Trophoblast cell (in vitro differentiated cells and primary cell): Measurements from ENCODE around the gene KANK4.

Experiments
- DNase-seq, 2 donors: peaks; one replicate each; pipeline ENCODE4 v3.0.0-alpha.2; 2016
- H2AFZ ChIP-seq: 2 replicates; pipeline ENCODE4 v1.6.1; 2013; ENCODE audit warnings: low read length, moderate library complexity, mild to moderate bottlenecking; ENCODE audit not compliant: insufficient read depth, poor library complexity
- H2AK5ac ChIP-seq: 2 replicates; pipeline ENCODE4 v1.6.1; 2013; ENCODE audit warnings: mild to moderate bottlenecking, low read length
- H2BK120ac ChIP-seq: 2 replicates; pipeline ENCODE4 v1.6.1; 2013; ENCODE audit warnings: low read length, mild to moderate bottlenecking, moderate library complexity; ENCODE audit not compliant: insufficient read depth, poor library complexity
- H2BK12ac ChIP-seq: 2 replicates; pipeline ENCODE4 v1.6.1; 2013; ENCODE audit warnings: mild to moderate bottlenecking, low read length, moderate library complexity
- H2BK5ac ChIP-seq: 2 replicates; pipeline ENCODE4 v1.6.1; 2013; ENCODE audit warnings: low read length, low read depth, moderate library complexity, mild to moderate bottlenecking; ENCODE audit not compliant: poor library complexity
- H3K14ac ChIP-seq: 2 replicates; pipeline ENCODE4 v1.6.1; 2013; ENCODE audit warnings: mild to moderate bottlenecking, low read length
- H3K18ac ChIP-seq: 2 replicates; pipeline ENCODE4 v1.6.1; 2013; ENCODE audit warnings: mild to moderate bottlenecking, low read length
- H3K23ac ChIP-seq: 2 replicates; pipeline ENCODE4 v1.6.1; 2013; ENCODE audit warnings: low read length
- H3K27ac ChIP-seq: 2 replicates; pipeline ENCODE4 v1.5.1; 2013; ENCODE audit warnings: low read depth, mild to moderate bottlenecking, inconsistent platforms, low read length, moderate library complexity
- H3K27me3 ChIP-seq: 2 replicates; pipeline ENCODE4 v1.6.1; 2013; ENCODE audit warnings: inconsistent platforms, mild to moderate bottlenecking, low read length, moderate library complexity; ENCODE audit not compliant: insufficient read depth
- H3K36me3 ChIP-seq, 2 experiments: 1 replicate in 1 of 2; 2 replicates in 1 of 2; pipeline ENCODE4 v1.6.1; 2013; ENCODE audit warnings: low read length in 2 of 2, mild to moderate bottlenecking in 2 of 2, moderate library complexity in 1 of 2; ENCODE audit not compliant: insufficient read depth in 2 of 2, control insufficient read depth in 1 of 2
- H3K4ac ChIP-seq: 2 replicates; pipeline ENCODE4 v1.6.1; 2013; ENCODE audit warnings: low read depth, mild to moderate bottlenecking, low read length, moderate library complexity
- H3K4me1 ChIP-seq, 2 experiments: 1 replicate in 1 of 2; 2 replicates in 1 of 2; pipeline ENCODE4 v1.6.1; 2013; ENCODE audit warnings: low read length in 2 of 2, mild to moderate bottlenecking in 2 of 2, moderate library complexity in 1 of 2; ENCODE audit not compliant: insufficient read depth in 2 of 2, control insufficient read depth in 1 of 2
- H3K4me2 ChIP-seq: 2 replicates; pipeline ENCODE4 v1.6.1; 2013; ENCODE audit warnings: inconsistent platforms, mild to moderate bottlenecking, low read length, moderate library complexity
- H3K4me3 ChIP-seq: 2 replicates; pipeline ENCODE4 v1.5.1; 2013; ENCODE audit warnings: mild to moderate bottlenecking, low read depth, low read length, inconsistent platforms
- H3K79me1 ChIP-seq: one replicate; pipeline ENCODE4 v1.6.1; 2013; ENCODE audit warnings: low read length
- H3K79me2 ChIP-seq: 2 replicates; pipeline ENCODE4 v1.6.1; 2013; ENCODE audit warnings: low read length, mild to moderate bottlenecking; ENCODE audit not compliant: control insufficient read depth, insufficient read depth, poor library complexity
- H3K9ac ChIP-seq: 2 replicates; pipeline ENCODE4 v1.6.1; 2013; ENCODE audit warnings: mild to moderate bottlenecking, low read length
- H3K9me3 ChIP-seq: 2 replicates; pipeline ENCODE4 v1.6.1; 2013; ENCODE audit warnings: low read depth, mild to moderate bottlenecking, control low read depth, inconsistent platforms, low read length; ENCODE audit not compliant: insufficient read depth
- H4K12ac ChIP-seq: 2 replicates; pipeline ENCODE4 v1.6.1; 2013; ENCODE audit warnings: low read depth, mild to moderate bottlenecking, low read length, moderate library complexity
- H4K8ac ChIP-seq: 2 replicates; pipeline ENCODE4 v1.6.1; 2013; ENCODE audit warnings: low read depth, mild to moderate bottlenecking, low read length, moderate library complexity
- H4K91ac ChIP-seq: one replicate; pipeline ENCODE4 v1.6.1; 2013; ENCODE audit warnings: low read depth, mild to moderate bottlenecking, low read length, moderate library complexity
- WGBS: extraction: QIAGEN DNeasy Blood & Tissue Kit; methylation state at CpG from one replicate; pipeline ENCODE4 v1.1.7; 2013; ENCODE audit warnings: missing lambda C conversion rate; ENCODE audit not compliant: insufficient read length, insufficient coverage; ENCODE audit errors: extremely low coverage; 5-methylcytosine and 5-hydroxymethylcytosine counted together

The KANK4 gene

GRCh38 chr1:62336995-62337705, 17.9 kb upstream of the KANK4 start:
- Histone ChIP-seq H3K4ac (peak overlapping the region; percentile 84), H4K8ac (peak overlapping the region; percentile 86), H3K4me3 (no peak overlapping the region), H4K91ac (peak overlapping the region; percentile 97), H3K23ac (no peak overlapping the region), H4K12ac (peak overlapping the region; percentile 25), H3K79me1 (peaks cover 19% of the 10 kb centered on the region), H3K18ac (peak overlapping the region; percentile 91), H2BK120ac (peak overlapping the region; percentile 98), H3K14ac (peak overlapping the region; percentile 78), H3K36me3 (no peaks in the 10 kb centered on the region), H3K4me2 (no peak overlapping the region), H3K4me1 (peaks cover 23 to 31% of the 10 kb centered on the region in 2 experiments), H2BK5ac (peak overlapping the region; percentile 68), H3K79me2 (peaks cover 1% of the 10 kb centered on the region), H3K9me3 (no peaks in the 10 kb centered on the region), H2AFZ (peak overlapping the region; percentile 51), H3K27me3 (no peaks in the 10 kb centered on the region), H2AK5ac (peak overlapping the region; percentile 70), H2BK12ac (peak overlapping the region; percentile 92), H3K9ac (no peak overlapping the region), H3K27ac (peak overlapping the region; percentile 91)
- WGBS = no CpG with 5 or more reads among the region's 10 CpGs
- DNase-seq = peak in 1 of 2 donors; percentile 8

- Histone ChIP-seq H3K9me3 (no peaks in the 10 kb centered on the region), H3K9ac (no peak overlapping the region), H2AFZ (no peak overlapping the region), H4K8ac (peak overlapping the region; percentile 32), H3K14ac (peak overlapping the region; percentile 77), H4K91ac (peak overlapping the region; percentile 75), H3K27ac (peak overlapping the region; percentile 91), H3K4me3 (no peak overlapping the region), H2BK120ac (peak overlapping the region; percentile 47), H3K79me2 (peaks cover 1% of the 10 kb centered on the region), H3K36me3 (no peaks in the 10 kb centered on the region), H3K18ac (peak overlapping the region; percentile 67), H2BK5ac (peak overlapping the region; percentile 45), H3K79me1 (peaks cover 19% of the 10 kb centered on the region), H3K23ac (no peak overlapping the region), H2AK5ac (peak overlapping the region; percentile 86), H3K27me3 (no peaks in the 10 kb centered on the region), H3K4ac (no peak overlapping the region), H3K4me2 (no peak overlapping the region), H3K4me1 (peaks cover 23 to 31% of the 10 kb centered on the region in 2 experiments), H2BK12ac (peak overlapping the region; percentile 89), H4K12ac (no peak overlapping the region)
- DNase-seq = no peak
- WGBS = no CpG with 5 or more reads among the region's 8 CpGs
These were observed 17.4 kb upstream of the KANK4 start for GRCh38 chr1:62336638-62336994.

GRCh38 chr1:62335656-62336055, 16.4 kb upstream of the KANK4 start:
- Histone ChIP-seq H3K4me1 (peaks cover 23 to 31% of the 10 kb centered on the region in 2 experiments), H2BK5ac (no peak overlapping the region), H3K4me2 (no peak overlapping the region), H3K4me3 (no peak overlapping the region), H3K9me3 (no peaks in the 10 kb centered on the region), H4K91ac (no peak overlapping the region), H4K8ac (no peak overlapping the region), H2AFZ (no peak overlapping the region), H2BK12ac (peak overlapping the region; percentile 79), H3K27me3 (no peaks in the 10 kb centered on the region), H3K4ac (no peak overlapping the region), H3K18ac (no peak overlapping the region), H3K79me2 (peaks cover 1% of the 10 kb centered on the region), H3K36me3 (no peaks in the 10 kb centered on the region), H2AK5ac (peak overlapping the region; percentile 40), H3K79me1 (peaks cover 19% of the 10 kb centered on the region), H4K12ac (no peak overlapping the region), H3K9ac (no peak overlapping the region), H2BK120ac (no peak overlapping the region), H3K14ac (no peak overlapping the region), H3K23ac (no peak overlapping the region), H3K27ac (no peak overlapping the region)
- WGBS = no CpG with 5 or more reads among the region's 3 CpGs
- no peak for DNase-seq

GRCh38 chr1:62334434-62334985, 15.3 kb upstream of the KANK4 start:
- Histone ChIP-seq H3K79me1 (peaks cover 19% of the 10 kb centered on the region), H3K4me1 (peaks cover 23 to 31% of the 10 kb centered on the region in 2 experiments), H2BK120ac (no peak overlapping the region), H3K27me3 (no peaks in the 10 kb centered on the region), H4K12ac (no peak overlapping the region), H3K18ac (no peak overlapping the region), H2AFZ (no peak overlapping the region), H3K9ac (no peak overlapping the region), H2AK5ac (no peak overlapping the region), H3K36me3 (no peaks in the 10 kb centered on the region), H3K23ac (no peak overlapping the region), H3K9me3 (no peaks in the 10 kb centered on the region), H4K8ac (no peak overlapping the region), H3K4ac (no peak overlapping the region), H2BK5ac (no peak overlapping the region), H3K14ac (no peak overlapping the region), H2BK12ac (peak overlapping the region; percentile 4), H4K91ac (no peak overlapping the region), H3K4me2 (no peak overlapping the region), H3K4me3 (no peak overlapping the region), H3K79me2 (peaks cover 1% of the 10 kb centered on the region), H3K27ac (no peak overlapping the region)
- no peak for DNase-seq
- no CpG with 5 or more reads among the region's 4 CpGs for WGBS
